GM21576 (cell line): ENCODE measurements around the gene TMF1.

Experiments
- ATAC-seq: cut with Tn5 transposase; IDR thresholded peaks from one replicate; pipeline ENCODE4 v1.9.1; 2021; ENCODE audit warnings: mild to moderate bottlenecking, moderate library complexity; ENCODE audit not compliant: unreplicated experiment

The TMF1 gene

DNA sequence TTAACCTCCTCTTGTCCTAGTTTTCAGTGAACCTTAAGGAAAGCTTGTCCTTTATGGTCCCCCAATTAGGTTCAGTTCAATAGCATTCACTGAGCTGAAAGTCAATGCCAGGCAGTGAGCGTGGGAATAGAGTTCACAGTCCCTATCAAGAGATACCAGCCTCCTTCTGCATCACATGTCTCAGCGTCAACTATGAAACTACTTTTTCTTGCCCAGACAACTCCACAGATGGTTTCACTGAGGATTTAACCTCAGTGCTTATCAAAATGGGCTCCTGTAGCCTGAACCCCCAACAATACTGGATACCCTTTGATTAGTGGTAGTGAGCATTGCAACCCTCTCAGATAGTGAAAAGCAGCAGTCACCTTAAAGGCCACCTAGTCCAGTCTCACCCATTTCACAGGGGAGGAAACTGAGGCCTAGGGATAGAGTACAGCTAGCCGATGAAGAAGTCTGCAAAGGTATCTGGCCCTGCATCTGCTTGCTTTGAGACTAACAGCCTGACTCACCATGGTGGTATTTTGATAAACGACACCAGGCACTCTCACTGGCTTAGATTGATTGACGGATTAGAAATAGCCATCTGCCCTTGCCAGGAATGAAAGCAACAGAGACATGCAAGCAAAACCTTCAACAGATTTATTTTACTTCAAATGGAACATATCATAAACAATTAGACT is 29.6 kb upstream of the TMF1 start:
- no peak for ATAC-seq

DNA sequence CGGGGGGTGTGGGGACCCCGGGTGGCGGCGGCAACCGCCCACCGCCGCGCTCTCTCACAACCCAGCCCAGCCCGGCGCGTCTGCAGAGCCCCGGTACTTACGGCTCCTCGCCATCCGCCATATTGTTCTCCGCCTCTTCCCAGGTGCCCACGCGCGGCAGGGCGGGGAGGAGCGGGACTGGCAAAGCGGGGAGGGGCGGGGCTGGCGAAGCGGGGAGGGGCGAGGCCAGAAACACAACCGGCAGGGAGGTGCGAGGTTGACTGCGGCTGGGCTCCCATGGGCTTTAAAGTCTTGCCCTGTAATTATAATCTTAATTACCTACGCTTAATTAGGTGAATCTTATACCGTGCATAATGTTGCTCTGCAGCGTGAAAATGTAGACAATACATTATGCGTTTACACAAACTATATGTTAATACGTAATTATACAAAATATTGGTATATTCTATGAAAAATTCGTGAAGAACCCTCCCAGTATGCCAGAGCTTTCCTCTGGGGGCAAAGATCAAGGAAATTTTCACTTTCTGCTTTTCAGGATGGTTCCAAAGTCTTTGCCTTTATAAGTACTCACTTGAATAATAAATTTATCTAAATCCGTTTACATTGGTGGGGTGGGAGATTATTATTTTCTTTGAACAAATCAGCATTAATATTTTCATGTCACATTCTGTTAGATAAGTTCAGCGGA is 28.2 kb upstream of the TMF1 start, which contains the start of gene UBA3:
Gene UBA3 (minus strand): TSS at position 133 of the 688 bp plus-strand sequence. CDS start 12 bp downstream, at position 121.
- peak; percentile 43 for ATAC-seq

GRCh38 chr3:69079269-69080159 is 27.4 kb upstream of the TMF1 start:
- no peak for ATAC-seq

DNA sequence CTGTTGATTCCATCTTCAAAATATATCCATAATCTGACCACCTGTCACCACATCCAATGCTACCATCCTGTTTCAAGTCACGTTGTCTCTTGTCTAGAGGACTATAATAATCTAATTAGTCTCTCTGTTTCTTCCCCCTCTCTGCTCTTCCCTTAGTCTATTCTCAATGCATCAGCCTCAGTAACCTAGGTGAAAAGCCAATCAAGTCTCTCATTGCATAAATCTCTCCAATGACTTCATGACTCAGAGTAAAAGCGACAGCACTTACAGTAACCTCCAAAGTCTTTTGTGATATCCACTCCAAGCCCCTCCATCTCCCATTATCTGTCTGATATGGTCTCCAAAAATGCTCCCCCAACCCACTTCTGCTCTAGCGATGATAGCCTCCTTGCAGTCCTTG is 20.8 kb upstream of the TMF1 start:
- ATAC-seq: no peak

DNA sequence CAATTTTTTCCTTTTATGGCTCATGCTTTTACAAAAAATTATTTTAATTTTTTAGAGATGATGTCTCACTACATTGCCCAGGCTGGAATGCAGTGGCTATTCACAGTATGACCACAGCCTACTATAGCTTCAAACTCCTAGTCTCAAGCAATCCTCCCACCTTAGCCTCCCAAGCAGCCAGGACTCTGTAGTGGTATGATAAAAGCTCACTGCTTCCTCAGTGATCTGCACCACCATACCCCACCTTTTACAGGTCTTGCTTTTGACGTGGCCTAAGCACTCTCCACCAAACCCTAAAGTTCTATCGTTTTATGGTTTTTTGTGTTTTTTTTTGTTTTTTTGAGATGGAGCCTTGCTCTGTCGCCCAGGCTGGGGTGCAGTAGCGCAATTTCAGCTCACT is 14.0 kb upstream of the TMF1 start:
- no peak for ATAC-seq

GRCh38 chr3:69065318-69065964 is 13.3 kb upstream of the TMF1 start:
- ATAC-seq: no peak

DNA sequence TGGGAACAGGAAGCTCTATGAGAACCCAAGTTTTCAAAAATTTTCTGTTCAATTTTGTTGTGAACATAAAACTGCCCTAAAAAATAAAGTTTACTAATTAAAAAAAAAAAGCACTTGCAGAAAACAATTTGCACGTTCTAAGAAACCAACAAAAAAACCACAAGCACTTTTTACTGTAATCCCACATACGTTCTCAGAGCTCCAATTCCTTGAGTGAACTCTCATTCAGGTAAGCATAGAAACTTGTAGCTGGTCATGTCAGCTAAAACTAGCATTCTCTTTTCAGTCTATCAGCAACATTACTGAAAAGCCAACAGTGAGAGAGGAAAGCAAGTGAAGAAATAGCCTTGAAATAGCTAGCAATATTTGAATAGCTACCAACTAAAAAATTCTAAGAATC is 11.5 kb upstream of the TMF1 start:
- ATAC-seq: no peak

DNA sequence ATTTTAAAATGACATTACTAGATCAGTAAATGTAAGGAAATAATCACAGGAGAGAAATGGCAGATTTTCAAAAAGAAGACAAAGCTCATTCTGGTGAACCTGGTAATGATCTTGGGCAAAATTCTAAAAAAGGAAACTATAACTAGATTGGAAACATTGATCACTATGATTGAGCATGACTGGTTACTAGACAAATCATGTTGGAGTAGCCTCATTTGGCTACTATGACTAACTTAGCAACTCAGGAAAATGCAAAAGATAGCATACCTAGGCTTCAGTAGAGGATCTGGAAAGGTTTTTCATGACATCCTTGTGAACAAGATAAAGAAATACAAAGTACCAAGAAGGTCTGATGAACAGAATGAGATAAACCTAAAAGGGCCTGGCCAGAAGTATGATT is 7.6 kb upstream of the TMF1 start:
- ATAC-seq: no peak

DNA sequence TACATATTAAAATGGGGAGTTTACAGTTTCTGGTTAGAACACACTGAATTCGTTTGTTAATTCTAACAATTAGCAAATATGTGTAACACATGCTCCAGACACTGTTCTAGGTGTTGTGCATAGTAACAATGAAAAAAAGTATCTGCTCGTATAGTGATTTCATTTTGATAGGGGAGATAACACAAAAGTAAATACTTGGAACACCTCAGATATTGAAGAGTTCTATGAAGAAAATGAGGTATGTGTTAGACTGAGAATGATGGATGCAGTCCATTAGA is 6.8 kb upstream of the TMF1 start:
- ATAC-seq: no peak

DNA sequence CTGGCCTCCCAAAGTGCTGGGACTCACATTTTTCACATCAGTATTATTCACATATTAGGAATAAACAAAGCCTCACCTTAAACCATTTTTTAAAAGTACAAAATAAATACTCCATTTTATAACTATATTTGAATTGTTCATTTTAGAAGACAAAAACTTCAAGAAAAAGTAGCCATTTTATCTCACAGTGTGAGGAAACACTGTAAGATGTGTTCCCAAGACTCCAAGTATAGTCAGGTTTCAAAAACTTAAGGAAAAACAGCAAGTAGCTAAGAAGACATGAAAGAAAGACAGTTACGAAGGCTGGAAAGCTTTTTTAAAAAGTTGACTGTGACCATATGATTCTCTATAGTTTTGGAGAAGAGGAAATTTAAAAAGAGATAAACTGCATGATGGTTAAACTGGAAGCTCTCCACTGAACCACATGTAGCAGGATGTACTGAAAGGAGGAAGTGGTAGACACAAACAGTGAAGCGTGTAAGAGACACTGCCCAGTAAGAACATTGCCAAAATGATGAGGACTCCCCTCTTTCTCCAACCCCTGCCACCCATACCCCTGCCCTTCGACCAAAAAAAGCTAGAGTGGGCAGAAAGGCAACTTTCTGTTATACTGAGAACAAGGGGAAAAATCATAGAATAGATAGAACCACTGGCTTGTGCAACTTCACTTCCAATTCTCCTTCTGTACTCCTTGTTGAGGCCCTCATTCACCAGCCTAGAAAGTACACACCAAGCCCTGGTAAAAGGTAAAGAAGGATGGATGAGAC is 6.2 kb upstream of the TMF1 start:
- ATAC-seq: peak; percentile 98

DNA sequence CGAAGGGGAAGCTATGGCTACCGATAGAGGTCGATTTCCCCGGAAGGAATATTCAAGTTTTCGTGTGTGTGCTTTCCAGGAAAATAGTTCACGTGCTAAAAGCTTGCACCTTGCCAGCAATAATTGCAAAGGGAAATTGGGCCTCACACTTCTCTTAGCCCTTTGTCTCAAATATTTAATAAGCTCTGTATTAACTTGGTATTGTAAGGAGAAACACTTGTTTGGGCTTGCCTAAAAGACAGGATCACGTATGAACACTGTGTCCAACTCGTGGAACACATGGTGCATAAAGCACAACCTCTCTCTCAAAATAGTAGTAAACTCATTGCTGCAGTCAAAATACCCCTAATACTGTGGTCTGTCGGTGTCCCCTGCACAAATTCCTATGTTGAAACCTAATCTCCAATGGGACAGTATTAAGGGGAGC is 352 bp upstream of the TMF1 start:
- ATAC-seq: peak; percentile 3

- no peak for ATAC-seq
Measured at GRCh38 chr3:69048990-69049389, 3.1 kb downstream of the TMF1 start.

GRCh38 chr3:69044608-69045007 is 7.5 kb downstream of the TMF1 start:
- ATAC-seq: no peak

GRCh38 chr3:69033470-69033869 is 18.7 kb downstream of the TMF1 start:
- ATAC-seq: no peak

GRCh38 chr3:69032737-69033136 is 19.4 kb downstream of the TMF1 start:
- ATAC-seq: no peak

- ATAC-seq: no peak
Measured at GRCh38 chr3:69032142-69032541, 20.0 kb downstream of the TMF1 start.

DNA sequence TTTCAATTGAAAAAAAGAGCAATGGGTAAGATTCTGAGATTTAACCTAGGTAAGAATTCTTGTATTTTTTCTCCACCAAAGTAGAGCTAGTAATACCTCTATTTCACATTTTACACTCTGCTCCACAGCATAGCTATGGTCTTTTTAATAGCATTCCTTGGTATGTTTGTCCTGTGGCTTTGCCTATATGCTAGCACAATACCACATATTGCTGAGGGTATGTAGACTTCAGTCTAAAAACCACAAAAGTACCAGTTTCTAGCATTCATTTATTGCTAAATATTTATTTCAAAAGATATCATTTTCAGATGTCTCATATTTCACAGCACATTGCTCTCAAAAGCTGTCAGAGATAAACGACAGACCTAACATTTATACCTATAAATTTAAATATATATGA is 20.5 kb downstream of the TMF1 start:
- ATAC-seq: no peak

DNA sequence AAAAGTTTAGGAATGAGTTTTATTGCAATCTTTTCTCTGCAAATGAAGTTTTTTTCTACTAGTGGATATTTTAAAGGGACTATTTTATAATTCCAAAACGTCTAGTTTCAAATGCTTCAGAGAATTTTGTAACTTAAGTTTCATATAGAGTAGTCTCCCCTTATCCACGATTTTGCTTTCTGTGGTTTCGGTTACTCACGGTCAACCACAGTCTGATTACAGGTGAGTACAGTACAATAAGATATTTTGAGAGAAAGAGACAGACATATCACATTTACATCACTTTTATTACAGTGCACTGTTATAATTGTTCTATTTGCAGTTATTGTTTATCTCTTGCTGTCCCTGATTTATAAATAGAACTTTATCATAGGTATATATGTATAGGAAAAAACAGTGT is 31.3 kb downstream of the TMF1 start:
- no peak for ATAC-seq

DNA sequence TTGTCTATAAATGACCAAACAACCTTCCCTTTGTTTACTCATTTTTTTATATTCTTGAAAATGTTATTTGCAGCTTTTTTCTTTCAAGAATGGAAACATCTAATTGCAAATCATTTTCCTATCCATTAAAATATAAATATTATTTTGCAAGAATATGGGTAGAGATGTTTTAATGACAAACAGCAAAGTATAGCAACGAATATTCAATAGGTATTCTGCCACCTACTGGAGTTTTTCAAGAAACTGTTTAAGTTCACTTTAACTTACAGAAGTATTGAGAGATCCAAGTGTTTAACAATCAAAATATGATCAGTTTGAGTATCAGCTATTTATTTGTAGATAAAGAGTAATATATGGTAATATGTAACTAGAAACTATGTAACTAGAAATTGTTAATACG is 31.7 kb downstream of the TMF1 start:
- no peak for ATAC-seq

- no peak for ATAC-seq
Measured at GRCh38 chr3:69016901-69017300, 35.2 kb downstream of the TMF1 start.

- ATAC-seq: no peak
Measured at GRCh38 chr3:69016102-69016501, 36.0 kb downstream of the TMF1 start.
